ENCODE data around the gene NTPCR. TPM values are rescaled to one million over a fixed set of nuclear protein-coding genes. Genes with fewer than 3 reads are reported as not detected.

The NTPCR gene
- total RNA-seq, 1 donor from 2014 or later, result 52.2 TPM

- DNase-seq (no peak), ATAC-seq (no peak)
- intact Hi-C loops (cut with micrococcal nuclease), result no loop called here
Observed at GRCh38 chr1:232954594-232955365, 4.4 kb downstream of the NTPCR start.

DNA sequence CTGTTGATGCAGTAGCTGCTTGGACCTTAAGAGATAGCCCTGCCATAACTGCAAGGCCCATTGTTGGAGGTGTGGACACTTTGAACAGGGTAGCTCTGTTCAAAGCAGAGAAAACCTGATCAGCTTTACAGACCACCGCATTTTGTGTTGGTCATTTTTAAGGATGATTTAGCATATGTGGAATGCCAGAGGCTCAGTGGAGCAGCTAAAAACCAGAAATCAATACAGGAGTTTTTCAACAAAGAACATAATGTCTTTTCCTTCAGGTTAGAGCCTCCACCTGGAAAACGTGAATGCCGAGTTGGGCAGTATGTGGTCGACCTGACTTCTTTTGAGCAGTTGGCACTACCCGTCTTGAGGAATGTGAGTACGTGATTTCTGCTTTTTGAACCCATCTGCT lies 5.7 kb downstream of the NTPCR start:
- intact Hi-C loops (cut with micrococcal nuclease), result no loop called here
- no peak for ATAC-seq

GRCh38 chr1:232958067-232958466 lies 7.7 kb downstream of the NTPCR start:
- intact Hi-C loops (cut with micrococcal nuclease), result no loop called here
- DNase-seq, result no peak
- ATAC-seq, result no peak

More for the DNA sequence above, 5.7 kb downstream of the NTPCR start:
- DNase-seq, result no peak

DNA sequence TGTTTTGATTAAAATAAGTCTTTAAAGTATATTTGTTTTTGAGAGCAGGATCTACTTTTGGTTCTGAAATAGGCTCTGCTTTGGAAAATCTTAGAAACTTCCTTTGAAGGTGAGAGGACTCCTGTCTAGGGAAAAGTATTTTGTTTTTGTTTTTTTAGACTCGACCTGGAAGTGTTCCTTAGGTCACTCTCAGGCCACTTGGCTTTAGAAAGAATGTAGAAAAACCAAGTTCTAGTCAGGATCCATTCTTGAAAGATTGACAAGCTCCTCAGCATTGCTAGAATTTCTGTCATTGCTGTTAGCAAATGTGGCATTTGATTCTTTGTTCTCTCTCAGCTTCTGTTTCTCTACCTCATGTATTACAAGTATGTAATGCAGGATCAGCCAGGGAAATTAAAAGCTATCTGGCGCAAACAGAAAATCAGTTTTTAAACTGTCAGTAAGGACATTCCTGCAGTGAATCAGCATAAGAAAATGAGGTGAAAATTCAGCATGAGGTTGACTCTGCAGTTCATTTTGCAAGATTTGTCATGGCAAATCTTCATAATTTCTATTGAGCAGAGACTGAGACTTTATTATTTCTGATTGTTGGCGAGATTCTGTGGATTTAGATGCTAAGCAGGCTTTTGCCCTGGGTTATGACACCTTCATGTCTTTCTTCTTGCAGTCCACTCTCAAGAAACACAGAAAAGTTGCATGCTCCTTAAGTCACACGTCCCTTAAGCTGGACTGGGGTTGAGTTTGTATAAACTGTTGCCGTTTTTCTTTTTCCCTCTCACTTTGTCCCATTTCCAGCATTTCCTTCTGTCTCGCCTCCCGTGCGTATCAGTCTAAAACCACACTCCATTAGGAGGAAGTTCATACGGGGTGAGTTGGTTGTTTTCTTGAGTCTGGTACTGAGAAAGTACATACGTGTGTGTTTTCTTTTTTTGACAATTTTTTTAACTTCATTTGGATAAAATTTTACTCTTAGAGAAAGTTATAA lies 12.6 kb downstream of the NTPCR start:
- peak; percentile 50 for ATAC-seq
- DNase-seq, result no peak
- intact Hi-C loops (cut with micrococcal nuclease), result no loop called here

DNA sequence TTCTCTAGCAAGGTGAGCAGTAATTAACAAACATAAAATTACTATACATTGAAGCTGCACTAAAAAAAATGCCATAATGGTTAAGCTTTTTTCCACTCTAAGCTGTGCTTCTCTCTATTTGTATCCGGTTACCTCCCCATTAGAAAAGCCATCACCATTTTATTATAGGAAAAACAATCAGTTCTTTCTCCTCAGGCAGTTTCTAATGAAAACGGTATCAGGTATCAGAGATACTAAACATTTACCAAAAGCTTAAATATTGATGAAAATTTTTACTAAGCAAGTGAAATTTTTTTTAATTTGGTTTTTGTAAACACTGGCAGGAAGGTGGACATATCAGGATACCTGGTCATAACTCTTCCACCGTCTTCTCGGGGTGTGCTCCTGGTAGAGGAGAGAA lies 14.2 kb downstream of the NTPCR start:
- no peak for DNase-seq
- intact Hi-C loops (cut with micrococcal nuclease), result no loop called here
- no peak for ATAC-seq

- ATAC-seq, result peak; percentile 51
- intact Hi-C loops (cut with micrococcal nuclease), result no loop called here
- no peak for DNase-seq
Observed at GRCh38 chr1:232965124-232965911, 14.9 kb downstream of the NTPCR start.

DNA sequence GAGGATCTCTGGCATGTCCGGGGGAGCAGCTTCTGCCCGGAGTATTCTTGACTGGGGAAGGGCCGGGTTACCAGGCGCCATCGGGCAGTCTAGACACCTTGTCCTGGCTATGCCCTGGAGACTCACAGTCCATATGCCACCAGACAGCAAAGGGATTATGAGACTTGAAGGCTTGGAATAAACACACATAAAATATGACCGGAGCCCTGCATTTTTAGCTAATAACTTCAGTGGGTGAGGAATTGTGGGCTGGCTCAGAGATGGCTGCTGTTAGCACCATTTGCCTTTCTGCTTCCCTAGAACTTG lies 15.5 kb downstream of the NTPCR start:
- DNase-seq (no peak), ATAC-seq (no peak)
- intact Hi-C loops (cut with micrococcal nuclease), result no loop called here

- DNase-seq (no peak), ATAC-seq (peak; percentile 32)
- intact Hi-C loops (cut with micrococcal nuclease), result no loop called here
Observed at GRCh38 chr1:232966663-232967062, 16.3 kb downstream of the NTPCR start.

DNA sequence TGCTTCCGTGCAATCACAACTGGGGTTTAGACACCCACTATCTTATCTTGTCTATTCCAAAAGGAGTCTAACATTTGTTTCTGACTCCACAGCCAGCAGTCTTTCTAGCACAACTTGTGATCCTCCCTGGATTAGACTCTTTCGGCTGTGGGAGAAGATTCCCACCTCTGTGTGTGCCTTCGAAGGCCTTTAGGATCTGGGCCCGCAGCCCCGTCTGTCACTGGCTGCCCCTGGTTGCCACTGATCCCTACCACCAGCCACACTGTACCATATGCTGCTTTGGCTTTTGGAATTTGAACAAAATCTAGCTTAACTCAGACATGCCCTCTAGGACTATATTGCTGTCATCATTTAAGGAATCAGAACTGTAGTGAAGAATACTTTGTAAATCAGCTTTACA lies 18.0 kb downstream of the NTPCR start:
- intact Hi-C loops (cut with micrococcal nuclease), result no loop called here
- DNase-seq (no peak), ATAC-seq (no peak)

DNA sequence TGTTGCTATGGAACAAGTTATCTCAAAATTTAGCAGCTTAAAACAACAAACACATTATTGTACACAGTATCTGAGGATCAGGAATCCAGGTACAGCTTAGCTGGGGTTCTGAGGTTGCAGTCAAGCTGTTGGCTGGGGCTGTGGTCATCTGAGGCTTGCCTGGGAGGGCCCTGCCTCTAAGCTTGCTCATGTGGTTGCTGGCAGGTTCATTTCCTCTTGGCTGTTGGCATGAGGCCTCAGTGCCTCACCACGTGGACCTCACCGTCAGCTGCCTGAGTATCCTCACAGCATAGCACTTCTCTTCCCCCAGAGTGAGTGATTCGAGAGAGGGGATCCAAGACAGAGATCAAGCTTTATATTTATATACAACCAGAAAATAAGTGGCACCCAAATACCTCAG lies 18.6 kb downstream of the NTPCR start:
- intact Hi-C loops (cut with micrococcal nuclease), result no loop called here
- ATAC-seq (peak; percentile 94), DNase-seq (peak; percentile 71)

- intact Hi-C loops (cut with micrococcal nuclease), result loop anchor here (2.0 kb wide), 1 partner anchor 47 kb away; no protein-coding TSS in a partner anchor
- ATAC-seq, result peak; percentile 9
- no peak for DNase-seq
Observed at GRCh38 chr1:232969799-232970198, 19.4 kb downstream of the NTPCR start.

GRCh38 chr1:232970508-232970907 lies 20.1 kb downstream of the NTPCR start:
- DNase-seq (no peak), ATAC-seq (no peak)
- intact Hi-C loops (cut with micrococcal nuclease), result loop anchor here (2.0 kb wide), 1 partner anchor 46 kb away; no protein-coding TSS in a partner anchor

DNA sequence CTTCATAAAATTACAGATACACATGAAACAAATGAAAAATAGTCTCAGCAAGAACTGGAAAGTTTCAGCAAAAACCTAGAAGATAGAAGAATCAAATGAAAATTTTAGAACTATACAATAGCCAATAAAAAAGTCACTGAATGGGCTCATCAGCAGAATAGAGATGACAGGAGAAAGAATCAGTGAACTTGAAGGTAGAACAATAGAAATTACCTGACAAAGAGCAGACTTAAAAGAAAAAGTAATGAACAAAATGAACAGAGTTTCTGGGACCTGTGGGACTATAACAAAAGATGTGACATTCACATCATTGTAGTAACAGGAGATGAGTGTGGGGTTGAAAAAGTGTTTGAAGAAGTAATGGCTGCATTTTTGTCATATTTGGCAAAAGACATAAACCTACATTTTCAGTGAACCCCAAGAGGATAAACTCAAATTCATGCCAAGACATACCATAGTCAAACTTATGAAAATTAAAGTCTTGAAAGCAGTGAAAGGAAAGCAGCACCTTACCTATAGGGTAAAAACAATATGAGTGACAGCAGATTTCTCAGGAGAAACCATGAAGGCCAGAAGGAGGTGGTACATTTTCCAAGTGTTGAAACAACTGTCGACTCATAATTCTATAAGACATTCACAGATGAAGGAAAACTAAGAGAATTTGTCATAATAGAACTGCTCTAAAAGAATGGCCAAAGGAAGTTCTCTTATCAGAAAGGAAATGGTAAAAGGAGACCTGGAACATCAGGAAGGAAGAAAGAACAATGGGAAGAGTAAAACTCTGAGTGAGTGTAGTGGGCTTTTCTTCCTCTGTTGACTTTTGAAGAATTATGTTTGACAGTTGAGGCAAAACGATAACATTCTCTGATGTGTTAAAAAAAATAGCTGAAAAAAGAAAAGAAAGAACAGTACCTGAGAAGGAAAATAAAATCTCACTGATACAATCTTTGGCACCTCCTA lies 23.5 kb downstream of the NTPCR start:
- intact Hi-C loops (cut with micrococcal nuclease), result no loop called here
- ATAC-seq, result no peak
- DNase-seq, result no peak

- intact Hi-C loops (cut with micrococcal nuclease), result no loop called here
- DNase-seq (no peak), ATAC-seq (peak; percentile 35)
Observed at GRCh38 chr1:232974971-232975370, 24.6 kb downstream of the NTPCR start.

- ATAC-seq (no peak), DNase-seq (no peak)
- intact Hi-C loops (cut with micrococcal nuclease), result no loop called here
Observed at GRCh38 chr1:232978091-232978634, 27.8 kb downstream of the NTPCR start.

DNA sequence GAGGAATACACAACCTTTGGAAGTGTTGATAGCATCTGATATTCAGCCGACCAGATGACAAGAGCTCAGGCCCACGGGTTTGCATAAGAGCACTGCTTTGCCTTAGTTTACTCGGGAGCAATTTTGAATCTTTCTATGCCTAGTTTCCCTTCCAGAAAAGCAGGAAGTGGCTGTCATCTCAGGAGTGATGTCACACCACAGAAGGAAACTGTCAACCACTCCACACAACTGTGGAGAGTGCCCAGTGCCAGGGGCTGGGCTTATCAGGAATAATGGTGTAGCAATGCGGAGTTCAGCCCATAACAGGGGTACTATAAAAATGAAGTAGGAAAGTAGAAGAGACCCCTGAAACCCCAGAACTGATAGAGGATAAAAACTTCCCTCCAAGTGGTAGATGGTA lies 28.4 kb downstream of the NTPCR start:
- intact Hi-C loops (cut with micrococcal nuclease), result no loop called here
- DNase-seq, result no peak
- ATAC-seq, result no peak

DNA sequence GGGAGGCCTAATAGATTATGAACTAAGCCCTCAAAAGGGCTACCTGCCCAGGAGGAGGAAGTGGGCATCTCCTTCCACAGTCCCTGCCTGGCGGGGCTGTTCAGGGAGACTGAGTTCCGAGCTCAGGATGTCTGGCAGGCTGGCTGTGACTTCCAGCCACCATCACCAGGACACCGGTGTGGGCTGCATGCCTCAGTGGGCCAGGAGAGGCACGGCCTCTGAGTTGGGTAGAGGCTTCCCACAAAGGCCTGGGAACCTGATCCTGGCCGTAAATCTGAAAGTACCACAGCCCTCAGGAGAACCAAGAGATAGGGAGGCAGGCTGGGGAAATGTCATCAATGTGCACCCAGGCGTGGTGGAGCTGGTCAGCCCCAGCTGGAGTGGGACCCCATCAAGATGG lies 29.1 kb downstream of the NTPCR start:
- no peak for ATAC-seq
- no peak for DNase-seq
- intact Hi-C loops (cut with micrococcal nuclease), result no loop called here

- no peak for ATAC-seq
- no peak for DNase-seq
- intact Hi-C loops (cut with micrococcal nuclease), result no loop called here
Observed at GRCh38 chr1:232980355-232980978, 30.1 kb downstream of the NTPCR start.

Measured in left ventricle myocardium superior (tissue), 1 donor.